NCI-H146 treated with DMSO at 0.1 percent for 48 hours (cell line): ENCODE results near the gene KANSL1.

Source experiments
- DNase-seq: peaks from one replicate; lab custom pipeline; 2025; ENCODE audit not compliant: unreplicated experiment; lab: John Stamatoyannopoulos, UW

KANSL1 gene

GRCh38 chr17:46082257-46082656 lies 111.0 kb downstream of the KANSL1 start:
- no peak for DNase-seq

GRCh38 chr17:46081018-46081320 lies 112.3 kb downstream of the KANSL1 start:
- DNase-seq = no peak

- no peak for DNase-seq
Measured at GRCh38 chr17:46080118-46081017, 112.9 kb downstream of the KANSL1 start.

DNA sequence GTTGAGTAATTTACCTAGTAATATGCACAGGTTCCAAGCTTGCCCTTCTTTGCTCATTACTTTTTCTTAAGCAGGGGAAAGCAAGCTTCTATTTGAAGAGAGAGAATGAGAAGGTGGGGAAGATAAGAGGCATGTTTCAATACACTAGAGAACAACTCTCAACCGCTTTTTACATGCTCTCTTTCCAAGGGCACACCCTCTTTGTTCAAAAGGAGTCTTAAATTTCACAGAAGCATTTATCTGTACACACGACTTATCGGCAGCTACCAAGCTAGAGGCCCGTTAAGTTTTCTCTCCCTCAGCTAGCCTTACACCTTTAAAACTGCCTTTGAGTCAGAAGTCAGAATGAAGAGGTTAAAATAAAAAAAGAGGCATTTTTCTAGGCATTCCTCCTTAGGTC lies 114.6 kb downstream of the KANSL1 start:
- no peak for DNase-seq

DNA sequence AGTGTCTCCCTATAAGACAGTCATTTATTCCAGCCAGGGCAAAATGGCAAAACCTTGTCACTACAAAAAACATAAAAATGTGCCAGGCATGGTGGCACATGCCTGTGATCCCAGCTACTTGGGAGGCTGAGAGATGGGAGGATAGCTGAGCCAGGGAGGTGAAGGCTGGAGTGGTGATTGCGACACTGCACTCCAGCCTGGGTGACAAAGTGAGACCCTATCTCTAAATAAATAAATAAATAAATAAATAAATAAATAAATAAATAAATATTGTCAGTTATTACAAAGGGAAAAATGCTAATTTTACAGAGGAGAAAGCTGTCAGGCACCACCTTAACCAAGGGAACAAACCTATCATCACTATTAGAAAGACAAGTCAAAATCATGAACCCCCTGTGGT lies 118.7 kb downstream of the KANSL1 start:
- no peak for DNase-seq

DNA sequence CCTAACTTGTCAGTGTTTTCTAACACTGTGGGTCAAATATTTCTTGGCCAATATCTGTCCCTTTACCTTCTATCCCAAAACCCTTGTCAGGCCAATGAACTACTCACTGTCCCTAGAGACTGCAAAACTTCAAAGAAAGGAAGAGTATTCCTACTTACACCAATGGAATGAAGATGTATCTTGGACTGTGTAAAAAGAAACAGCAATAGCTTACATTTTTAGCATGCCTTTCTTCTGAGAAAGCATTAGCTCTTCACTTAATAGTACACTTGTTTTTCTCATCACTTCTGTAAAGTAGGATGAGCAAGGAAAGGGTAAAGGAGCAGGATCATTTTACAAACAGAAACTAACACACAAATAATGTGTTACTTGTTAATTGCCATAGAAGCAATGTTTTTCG lies 120.2 kb downstream of the KANSL1 start:
- DNase-seq = no peak

DNA sequence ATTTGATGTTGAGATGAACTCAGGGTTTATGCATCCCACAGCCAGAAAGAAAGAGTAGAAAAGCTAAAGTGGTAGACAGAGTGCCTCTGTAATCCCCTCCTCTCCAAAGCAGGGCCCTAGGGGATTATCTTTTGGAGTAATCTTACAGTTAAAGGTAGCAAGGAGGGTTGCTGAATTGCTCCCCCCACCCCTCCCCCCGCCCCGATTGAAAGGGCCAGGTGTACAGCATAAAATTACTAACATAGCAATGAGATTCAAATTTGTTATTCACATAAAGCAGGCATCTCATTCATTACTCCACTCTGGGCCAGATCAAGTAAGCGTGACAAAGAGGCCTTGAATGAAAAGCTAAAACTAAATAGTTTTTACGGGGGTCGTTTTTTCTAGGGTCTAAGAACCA lies 121.4 kb downstream of the KANSL1 start:
- DNase-seq = no peak

DNA sequence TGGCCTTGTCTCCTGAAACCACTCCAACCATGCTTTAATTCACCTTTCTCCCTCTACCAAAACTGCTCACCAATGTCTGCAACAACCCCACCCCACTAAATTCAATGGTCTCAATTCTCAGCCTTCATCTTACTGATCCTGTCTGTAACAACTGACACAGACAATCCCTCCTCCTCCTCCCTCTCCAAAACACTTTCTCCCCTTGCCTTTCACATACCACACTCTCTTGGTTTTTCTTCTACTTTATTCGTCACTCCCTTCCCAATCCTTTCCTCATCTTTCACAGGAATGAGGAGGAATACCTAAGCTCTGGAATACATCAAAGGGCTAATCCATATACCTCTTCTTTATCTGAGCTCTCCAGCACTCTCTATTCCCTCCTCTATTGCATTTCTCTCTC lies 128.8 kb downstream of the KANSL1 start:
- DNase-seq = no peak

- no peak for DNase-seq
Measured at GRCh38 chr17:46063241-46063640, 130.0 kb downstream of the KANSL1 start.

DNA sequence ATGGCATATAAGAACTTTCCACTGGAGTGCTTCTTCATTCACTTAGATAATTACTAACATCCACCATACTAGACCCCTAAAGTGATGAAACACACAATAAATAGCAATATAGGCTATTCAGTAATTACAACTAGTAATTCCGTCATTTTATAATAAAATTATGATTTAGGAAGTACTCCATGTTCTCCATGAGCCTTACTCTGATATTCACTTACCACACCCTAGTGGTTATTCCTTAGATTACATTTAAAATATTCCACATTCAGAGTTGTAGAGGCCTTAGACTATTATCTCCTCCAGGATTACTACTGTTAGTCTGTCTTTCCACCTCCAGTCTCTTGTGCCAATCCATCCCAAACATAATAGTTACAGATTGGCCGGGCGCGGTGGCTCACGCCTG lies 131.8 kb downstream of the KANSL1 start:
- no peak for DNase-seq

- no peak for DNase-seq
Measured at GRCh38 chr17:46060461-46060860, 132.8 kb downstream of the KANSL1 start.

DNA sequence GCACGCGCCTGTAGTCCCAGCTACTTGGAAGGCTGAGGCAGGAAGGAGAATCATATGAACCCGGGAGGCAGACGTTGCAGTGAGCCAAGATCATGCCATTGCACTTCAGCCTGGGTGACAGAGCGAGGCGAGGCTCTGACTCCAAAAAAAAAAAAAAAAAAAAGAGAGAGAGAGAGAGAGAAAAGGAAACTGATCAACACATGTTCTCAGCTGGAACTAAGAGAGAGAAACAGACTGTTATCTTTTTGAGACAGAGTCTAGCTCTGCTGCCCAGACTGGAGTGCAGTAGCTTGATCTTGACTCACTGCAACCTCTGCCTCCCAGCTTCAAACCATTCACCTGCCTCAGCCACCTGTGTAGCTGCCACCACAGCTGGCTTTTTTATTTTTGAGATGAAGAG lies 133.7 kb downstream of the KANSL1 start:
- no peak for DNase-seq

DNA sequence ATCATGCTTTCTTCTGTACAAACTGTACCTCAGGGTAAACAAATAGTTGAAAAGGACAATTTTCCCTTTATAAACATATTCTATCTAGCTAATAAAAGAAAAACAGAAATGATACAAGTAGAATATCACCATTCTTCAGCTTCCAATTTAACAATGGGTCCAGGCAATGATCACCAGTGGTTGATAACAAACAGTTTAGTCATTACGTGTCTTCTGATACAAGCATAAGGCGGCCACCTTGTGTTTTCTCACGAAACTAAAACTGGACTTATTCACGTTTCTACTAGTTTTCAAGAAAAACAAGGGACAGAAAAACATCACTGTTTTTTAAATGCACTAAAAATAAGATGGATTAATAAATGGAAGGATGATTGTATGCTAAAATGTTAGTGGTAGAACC lies 135.9 kb downstream of the KANSL1 start:
- no peak for DNase-seq

GRCh38 chr17:46056800-46057304 lies 136.4 kb downstream of the KANSL1 start:
- no peak for DNase-seq

GRCh38 chr17:46053911-46054534 lies 139.2 kb downstream of the KANSL1 start:
- DNase-seq = no peak

GRCh38 chr17:46049656-46050055 lies 143.6 kb downstream of the KANSL1 start:
- DNase-seq = no peak

DNA sequence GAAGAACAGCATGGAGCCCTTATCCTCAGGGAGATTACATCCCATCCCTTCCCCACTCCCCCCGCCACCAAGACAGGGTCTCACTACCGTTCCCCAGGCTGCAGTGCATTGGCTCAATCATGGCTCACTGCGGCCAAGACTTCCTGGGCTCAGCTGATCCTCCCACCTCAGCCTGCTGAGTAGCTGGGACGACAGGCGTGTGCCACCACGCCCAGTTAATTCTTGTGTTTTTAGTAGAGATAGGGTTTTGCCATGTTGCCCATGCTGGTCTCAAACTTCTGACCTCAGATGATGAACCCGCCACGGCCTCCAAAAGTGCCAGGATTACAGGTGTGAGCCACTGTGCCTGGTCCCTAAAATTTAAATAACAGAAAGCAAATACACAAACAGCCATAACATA lies 145.4 kb downstream of the KANSL1 start:
- DNase-seq = no peak

DNA sequence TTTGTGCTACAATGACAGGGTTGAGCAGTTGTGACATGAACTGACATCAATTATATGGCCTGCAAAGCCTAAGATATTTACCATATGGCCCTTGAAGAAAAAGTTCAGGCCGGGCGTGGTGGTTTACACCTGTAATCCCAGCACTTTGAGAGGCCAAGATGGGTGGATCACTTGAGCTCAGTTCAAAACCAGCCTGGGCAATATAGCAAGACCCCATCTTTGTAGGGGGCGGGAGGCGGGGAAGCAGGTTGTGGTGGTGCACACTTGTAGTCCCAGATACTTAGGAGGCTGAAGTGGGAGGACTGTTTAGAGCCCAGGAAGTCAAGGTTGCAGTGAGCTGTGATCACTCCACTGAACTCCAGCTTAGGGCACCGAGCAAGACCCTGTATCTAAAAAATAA lies 145.8 kb downstream of the KANSL1 start:
- no peak for DNase-seq

DNA sequence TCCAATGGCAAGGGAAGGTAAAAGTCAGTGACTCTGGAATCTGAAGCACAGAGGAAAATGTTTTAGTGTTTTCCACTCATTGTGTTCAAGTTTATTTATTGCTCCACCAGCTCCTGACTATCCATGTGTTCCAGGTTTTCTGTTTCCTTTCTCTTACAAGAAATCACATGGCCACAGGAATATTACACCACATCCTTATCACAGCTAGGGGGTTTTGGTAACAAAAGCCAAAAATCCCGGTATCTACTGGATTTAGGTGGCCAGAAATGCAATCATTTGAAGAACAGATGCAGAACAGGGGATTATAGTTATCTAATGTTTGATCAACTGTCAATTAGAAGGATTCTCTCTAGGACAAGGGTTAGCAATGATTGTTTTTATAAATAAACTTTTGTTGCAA lies 146.3 kb downstream of the KANSL1 start:
- no peak for DNase-seq

DNA sequence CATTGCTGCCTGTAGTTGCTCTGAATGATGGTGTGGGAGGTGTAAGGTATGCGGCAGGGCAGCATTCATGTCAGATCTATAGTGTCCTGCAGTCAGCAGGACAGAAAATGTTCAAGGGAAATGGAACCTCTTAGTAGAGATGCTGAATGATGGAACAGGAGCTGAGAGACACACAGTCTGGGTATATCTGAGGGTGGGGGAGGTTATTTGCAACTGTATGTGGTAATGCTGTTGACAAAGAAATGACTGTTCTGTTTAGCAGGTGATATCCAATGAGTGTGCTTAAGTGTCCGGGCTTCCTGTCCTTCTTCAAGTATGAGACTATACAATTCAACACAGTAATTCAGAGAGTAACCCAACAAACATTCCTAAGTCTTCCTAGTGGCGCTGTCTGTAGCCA lies 147.6 kb downstream of the KANSL1 start:
- no peak for DNase-seq

DNA sequence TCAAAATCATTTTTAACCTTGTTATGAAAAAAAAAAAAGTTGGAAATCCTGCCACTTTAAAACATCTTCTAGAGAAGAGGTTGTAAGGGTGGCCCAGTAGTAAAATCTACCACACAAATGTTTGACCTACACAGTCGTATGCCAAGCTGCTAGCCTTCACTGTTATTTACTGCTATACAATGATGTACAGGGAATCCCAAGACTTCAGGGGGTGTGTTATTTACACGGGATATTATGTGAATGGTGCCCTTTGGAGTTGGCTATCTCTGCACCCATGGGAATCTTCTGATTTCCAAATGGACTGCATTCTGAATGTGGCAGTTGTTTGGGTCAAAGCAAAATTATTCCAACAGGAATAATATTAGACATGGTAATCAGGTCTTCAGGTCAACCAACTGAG lies 148.2 kb downstream of the KANSL1 start:
- no peak for DNase-seq

- DNase-seq = peak; percentile 39
Measured at GRCh38 chr17:46044286-46044928, 148.8 kb downstream of the KANSL1 start.
